ENCODE data around the gene MRC2.

- TF ChIP-seq EZH2 (IDR thresholded peaks at IDR 0.05; ENCODE audit: borderline replicate concordance) (no peak), CTCF (IDR thresholded peaks at IDR 0.05; ENCODE audit: poor library complexity) (no peak), EZH2phosphoT487 (IDR thresholded peaks at IDR 0.05; ENCODE audit: low read depth, severe bottlenecking, unreplicated experiment) (no peak)
Observed at GRCh38 chr17:62625870-62626200, 1.6 kb upstream of the MRC2 start.

All from hepatocyte (in vitro differentiated cells).